GM21717 (cell line): ENCODE measurements around the gene CTSA.
"Not testable (repeated sequence)": the region's sequence is repeated elsewhere in the genome, so short reads cannot be mapped to it uniquely, and the experiment has no call there.

Experiments used
- ATAC-seq: cut with Tn5 transposase; IDR thresholded peaks from one replicate; pipeline ENCODE4 v1.9.1; 2021; ENCODE audit warnings: mild to moderate bottlenecking, moderate library complexity; ENCODE audit not compliant: unreplicated experiment

The CTSA gene

DNA sequence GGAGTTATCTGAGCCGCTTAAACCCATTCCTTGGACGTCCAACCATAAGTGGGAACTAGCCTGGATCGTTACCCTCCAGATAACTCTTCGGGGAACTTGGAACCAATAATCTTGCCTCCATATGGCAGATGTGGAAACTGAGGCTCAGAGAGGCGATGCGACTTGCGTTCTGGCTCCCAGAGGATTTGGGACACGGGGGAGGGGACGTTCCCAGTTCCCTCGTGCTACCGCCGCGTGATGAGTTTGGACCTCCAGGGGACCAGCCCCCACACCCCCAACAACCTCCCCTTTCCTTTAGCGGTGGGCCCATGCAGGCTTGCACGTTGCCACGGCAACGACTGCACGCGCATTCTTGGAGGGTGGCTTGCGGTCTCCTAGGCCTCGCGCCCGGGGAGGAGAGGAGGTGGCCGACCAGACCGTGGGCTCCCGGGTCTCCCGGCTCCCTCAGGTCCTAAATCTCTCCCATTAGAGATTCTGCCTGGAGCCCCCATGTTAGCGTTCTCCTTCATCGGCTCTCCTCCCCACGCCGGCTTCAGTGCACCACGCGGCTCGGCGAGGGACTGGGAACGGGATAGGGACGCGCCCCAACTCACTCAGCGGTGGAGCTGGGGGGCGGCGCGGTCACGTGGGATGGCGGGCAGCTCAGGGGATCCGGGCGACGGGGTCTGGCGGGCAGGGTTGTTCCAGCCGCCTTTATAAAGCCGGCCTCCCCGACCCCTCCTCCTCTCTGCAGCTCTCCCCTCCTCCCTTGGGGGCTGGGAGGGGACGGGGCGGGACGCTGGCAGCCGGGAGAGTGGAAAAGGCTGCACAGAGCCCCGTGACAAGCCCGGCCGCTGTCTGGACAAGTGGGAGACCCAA, 20.6 kb downstream of the CTSA start, which contains the start of gene PLTP:
TSS of gene PLTP (minus strand) at position 670 of the 858 bp plus-strand sequence. CDS start 703 bp downstream, outside the sequence.
- ATAC-seq: peak; percentile 9

- ATAC-seq: no peak
Observed at GRCh38 chr20:45912344-45912682, 21.2 kb downstream of the CTSA start.

DNA sequence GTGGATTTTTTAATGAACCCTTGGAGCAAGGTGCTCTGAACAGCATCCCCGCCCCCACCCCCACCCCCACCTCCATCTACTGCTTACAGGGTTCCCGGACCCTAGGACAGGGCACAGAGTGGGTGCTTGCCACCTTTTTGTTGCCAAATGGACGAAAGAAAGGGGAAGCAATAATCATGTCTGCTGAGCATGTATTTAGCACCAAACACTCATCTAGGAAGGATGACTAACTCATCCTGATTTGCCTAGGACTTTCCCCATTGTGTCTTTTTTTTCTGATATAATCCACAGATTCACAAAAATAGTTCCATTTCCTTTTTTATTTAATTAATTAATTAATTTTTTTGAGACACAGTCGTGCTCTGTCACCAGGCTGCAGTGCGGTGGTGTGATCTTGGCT, 22.0 kb downstream of the CTSA start:
- no peak for ATAC-seq

DNA sequence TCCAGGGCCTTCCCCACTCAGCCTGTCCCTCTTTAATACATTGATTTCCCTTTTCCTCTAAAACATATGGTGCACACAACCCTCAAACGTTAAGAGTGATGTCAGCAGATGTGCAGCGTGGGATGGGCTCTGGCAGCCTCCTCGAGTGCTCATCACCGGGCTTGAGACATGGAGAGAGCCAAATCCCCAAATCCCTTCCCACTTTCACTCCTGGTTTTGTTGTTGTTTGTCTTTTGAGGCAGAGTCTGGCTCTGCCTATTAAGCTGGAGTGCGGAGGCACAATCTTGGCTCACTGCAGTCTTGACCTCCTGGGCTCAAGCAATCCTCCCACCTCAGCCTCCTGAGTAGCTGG, 26.6 kb downstream of the CTSA start:
- no peak for ATAC-seq

- no peak for ATAC-seq
Observed at GRCh38 chr20:45918182-45918737, 27.1 kb downstream of the CTSA start.

DNA sequence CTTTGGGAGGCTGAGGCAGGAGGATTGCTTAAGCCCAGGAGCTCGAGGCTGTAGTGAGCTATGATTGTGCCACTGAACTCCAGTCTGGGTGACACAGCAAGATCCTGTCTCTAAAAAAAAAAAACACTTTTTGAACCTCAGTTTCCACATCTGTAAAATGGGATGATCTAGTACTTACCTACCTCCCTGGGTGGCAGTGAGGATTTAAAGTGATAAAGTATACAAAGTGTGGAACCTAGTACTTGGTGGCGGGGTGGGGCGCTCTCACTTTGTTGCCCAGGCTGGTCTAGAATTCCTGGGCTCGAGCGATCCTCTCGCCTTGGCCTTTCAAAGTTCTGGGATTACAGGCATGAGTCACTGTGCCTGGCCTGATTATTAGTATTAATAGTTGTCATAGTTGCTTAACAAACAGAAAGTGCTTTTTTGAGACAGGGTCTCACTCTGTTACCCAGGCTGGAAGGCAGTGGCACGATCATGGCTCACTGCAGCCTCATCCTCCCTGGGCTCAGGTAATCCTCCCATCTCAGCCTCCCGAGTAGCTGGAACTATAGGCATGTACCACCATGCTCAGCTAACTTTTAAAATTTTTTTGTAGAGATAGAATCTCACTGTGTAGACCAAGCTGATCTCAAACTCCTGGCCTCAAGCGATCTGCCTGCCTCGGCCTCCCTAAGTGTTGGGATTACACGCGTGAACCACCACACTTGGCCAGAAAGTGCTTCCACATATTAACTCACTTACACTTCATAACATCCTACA, 27.8 kb downstream of the CTSA start:
- ATAC-seq: no peak

- no peak for ATAC-seq
Observed at GRCh38 chr20:45919542-45920399, 28.6 kb downstream of the CTSA start.

- ATAC-seq: no peak
Observed at GRCh38 chr20:45920462-45921336, 29.6 kb downstream of the CTSA start.

- no peak for ATAC-seq
Observed at GRCh38 chr20:45921337-45922189, 30.4 kb downstream of the CTSA start.

GRCh38 chr20:45924391-45925261, 33.5 kb downstream of the CTSA start:
- ATAC-seq: no peak

DNA sequence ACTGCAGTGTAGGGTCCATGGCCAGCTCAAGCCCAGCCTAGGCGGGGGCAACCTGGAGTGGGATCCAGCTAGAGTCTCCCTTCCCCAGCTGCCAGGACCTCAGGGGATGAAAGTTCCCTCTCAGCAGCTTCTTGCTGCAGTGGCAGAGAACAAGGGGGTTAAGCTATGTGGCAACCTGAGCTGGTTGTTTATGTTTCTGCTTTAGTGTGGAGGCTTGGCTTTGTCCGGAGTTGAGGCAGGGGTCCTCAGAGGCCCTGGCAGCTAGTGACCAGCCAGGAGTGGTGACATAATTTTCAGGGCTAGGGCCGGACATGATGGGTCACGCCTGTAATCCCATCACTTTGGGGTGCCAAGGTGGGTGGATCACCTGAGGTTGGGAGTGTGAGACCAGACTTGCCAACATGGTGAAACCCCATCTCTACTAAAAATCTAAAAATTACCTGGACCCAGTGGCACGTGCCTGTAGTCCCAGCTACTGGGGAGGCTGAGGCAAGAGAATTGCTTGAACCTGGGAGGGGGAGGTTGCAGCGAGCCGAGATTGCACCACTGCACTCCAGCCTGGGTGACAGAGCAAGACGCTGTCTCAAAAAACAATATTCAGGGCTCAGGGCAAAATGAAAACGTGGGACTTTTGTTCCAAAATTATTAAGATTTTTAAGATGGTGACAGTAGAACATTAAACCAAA, 34.8 kb downstream of the CTSA start:
- ATAC-seq: no peak

- no peak for ATAC-seq
Observed at GRCh38 chr20:45926731-45927070, 35.6 kb downstream of the CTSA start.

DNA sequence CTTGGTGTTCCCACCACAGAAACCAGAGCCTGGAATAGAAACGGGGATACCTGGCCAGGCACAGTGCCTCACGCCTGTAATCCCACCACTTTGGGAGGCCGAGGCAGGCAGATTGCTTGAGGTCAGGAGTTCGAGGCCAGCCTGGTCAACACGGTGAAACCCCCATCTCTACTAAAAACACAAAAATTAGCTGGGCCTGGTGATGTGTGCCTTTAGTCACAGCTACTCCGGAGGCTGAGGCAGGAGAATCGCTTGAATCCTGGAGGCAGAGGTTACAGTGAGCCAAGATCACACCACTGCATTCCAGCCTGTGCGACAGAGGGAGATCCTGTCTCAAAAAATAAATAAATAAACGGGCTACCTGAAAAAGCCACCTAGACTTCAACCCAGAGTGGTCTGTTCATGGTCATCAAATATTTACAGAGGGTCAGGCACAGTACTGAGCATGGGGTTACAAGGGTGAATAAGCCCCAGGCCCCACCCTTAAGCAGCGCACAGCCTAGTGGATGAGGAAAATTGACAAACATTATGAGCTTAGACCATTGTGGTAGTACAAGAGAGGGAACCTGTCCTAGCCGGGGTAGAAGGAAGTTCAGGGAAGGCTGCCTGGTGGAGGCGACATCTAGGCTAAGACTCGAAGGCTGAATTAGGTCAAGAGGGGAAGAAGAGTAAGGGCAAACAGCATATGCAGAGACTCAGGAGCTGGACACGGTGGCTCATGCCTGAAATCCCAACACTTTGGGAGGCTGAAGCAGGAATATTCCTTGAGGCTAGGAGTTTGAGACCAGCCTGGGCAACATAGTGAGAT, 36.1 kb downstream of the CTSA start:
- no peak for ATAC-seq

DNA sequence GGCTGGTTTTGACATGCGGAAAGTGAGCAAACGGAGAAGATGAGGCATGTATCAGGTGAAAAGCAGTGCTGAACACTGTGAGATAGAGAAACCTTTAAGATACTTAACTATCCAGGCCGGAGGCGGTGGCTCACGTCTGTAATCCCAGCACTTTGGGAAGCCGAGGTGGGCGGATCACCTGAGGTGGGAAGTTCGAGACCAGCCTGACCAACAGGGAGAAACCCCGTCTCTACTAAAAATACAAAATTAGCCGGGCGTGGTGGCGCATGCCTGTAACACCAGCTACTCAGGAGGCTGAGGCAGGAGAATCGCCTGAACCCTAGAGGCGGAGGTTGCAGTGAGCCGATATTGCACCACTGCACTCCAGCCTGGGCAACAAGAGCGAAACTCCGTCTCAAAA, 40.5 kb downstream of the CTSA start:
- not testable (repeated sequence) for ATAC-seq

DNA sequence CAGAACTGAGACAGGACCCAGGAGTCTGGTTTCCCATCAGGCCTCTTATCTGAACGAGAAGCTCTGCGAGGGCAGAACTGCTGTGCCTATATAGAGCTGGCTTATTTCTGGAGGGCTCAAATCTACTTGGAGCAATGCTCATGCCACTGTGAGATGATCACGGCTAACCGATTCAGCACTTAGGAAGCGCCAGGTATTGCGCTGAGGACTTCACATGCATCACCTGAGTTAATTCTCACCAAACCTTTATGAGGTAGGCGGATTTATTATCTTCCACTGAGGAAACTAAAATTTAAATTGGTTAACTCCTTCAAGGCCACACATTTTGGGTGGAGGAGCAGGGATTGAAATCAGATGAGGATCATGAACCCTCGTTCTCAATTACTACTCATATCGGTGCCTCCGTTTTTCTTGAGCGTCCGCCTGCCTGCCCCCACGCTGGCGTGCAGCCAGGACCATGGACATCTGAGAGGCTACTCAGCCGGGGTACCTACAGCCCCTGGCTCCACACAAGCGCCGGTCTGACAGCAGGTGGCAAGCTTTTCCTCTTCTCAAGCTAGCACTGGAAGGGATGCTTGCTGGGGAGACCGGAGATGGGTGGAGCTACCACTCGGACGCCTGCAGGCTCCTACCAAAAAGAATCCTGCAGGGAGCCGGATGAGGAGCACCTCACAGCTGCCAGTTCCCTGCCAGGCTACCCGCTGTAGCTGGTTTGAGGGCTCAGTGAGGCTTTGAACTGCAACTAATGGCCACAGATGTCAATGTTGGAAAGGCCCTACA, 42.3 kb downstream of the CTSA start:
- ATAC-seq: peak; percentile 31

DNA sequence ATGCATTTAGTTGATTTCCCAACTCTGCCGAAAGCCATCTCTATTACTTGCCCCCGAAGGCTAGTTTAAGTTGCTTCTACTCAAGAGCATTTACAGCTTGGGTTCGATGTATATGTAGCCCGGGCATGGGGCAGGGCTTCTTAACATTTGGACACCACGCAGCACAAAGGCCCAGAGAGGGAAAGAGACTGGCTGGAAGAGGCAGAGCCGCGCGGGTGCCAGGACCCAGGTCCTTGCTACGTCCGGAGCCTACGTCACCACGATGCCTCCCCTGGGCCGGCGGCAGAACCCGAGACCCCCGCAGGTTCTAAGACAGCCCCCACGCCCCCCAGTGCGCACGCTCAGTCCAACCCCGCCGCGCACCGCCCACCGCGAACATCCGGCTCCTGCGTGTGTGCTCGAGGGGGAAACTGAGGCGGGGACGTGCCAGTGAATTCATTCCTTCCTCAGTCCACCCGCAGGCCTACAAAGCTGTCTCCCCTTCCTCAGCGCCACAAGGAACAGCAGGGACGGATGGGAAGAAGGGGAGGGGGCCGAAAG, 43.0 kb downstream of the CTSA start:
- ATAC-seq: peak; percentile 27
